ENCODE measurements around the gene SAMD3.
"Not testable (repeated sequence)": the region's sequence is repeated elsewhere in the genome, so short reads cannot be mapped to it uniquely, and the experiment has no call there.

SAMD3 gene

DNA sequence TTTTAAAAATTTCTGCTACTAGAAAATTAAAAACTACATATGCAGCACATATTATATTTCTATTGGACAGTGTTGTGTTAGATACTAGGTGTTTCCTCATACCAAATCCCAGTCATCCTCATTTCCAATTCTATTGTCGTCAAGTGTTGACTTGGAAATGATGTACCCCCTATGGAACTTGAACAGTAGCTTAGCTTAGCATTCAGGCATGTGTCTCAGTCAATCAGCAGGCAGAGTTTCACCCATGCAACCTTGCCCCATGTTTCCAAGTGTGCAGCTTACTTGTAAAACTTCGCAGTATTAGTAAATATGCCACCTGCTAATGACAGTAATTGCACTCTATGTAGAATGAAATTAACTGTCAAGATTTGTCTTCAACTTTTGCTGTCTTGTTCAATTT is 59.5 kb downstream of the SAMD3 start:
- Histone ChIP-seq H3K9ac (ENCODE audit: low read depth, low read length) (no peak overlapping the region), H3K4me3 (ENCODE audit: low read length) (no peak overlapping the region), H3K4me2 (ENCODE audit: low read length) (no peak overlapping the region), H3K9me3 (replicated peaks; ENCODE audit: low read length) (no peaks in the 10 kb centered on the region), H3K36me3 (ENCODE audit: insufficient read depth, low read length) (no peaks in the 10 kb centered on the region), H3K4me1 (ENCODE audit: control insufficient read depth, insufficient read depth, low read length) (no peaks in the 10 kb centered on the region), H3K27me3 (ENCODE audit: control insufficient read depth, insufficient read depth, low read length) (peaks cover 10% of the 10 kb centered on the region)

DNA sequence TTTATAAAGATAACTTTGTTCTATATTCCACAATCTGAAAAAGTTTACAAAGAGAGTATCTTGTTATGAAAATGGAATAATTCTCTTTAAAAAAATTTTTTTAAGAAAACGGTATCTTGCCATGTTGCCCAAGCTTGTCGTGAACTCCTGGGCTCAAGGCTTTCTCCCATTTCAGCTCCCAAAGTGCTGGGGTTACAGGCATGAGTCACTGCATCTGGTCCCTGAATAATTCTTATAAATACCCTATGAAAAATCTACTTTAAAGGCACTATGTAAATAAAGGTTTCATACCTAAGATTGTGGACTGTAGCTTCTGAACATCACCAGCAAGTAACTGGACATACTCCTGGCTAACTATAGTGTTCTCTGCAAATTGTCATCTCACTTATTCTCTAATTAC is 60.3 kb downstream of the SAMD3 start:
- no peak overlapping the region for H3K4me2 ChIP-seq (ENCODE audit: low read length)
- peaks cover 10% of the 10 kb centered on the region for H3K27me3 ChIP-seq (ENCODE audit: control insufficient read depth, insufficient read depth, low read length)
- H3K4me3 ChIP-seq (ENCODE audit: low read length): no peak overlapping the region
- H3K9me3 ChIP-seq (replicated peaks; ENCODE audit: low read length): no peaks in the 10 kb centered on the region
- no peaks in the 10 kb centered on the region for H3K36me3 ChIP-seq (ENCODE audit: insufficient read depth, low read length)
- no peak overlapping the region for H3K9ac ChIP-seq (ENCODE audit: low read depth, low read length)
- H3K4me1 ChIP-seq (ENCODE audit: control insufficient read depth, insufficient read depth, low read length): no peaks in the 10 kb centered on the region

DNA sequence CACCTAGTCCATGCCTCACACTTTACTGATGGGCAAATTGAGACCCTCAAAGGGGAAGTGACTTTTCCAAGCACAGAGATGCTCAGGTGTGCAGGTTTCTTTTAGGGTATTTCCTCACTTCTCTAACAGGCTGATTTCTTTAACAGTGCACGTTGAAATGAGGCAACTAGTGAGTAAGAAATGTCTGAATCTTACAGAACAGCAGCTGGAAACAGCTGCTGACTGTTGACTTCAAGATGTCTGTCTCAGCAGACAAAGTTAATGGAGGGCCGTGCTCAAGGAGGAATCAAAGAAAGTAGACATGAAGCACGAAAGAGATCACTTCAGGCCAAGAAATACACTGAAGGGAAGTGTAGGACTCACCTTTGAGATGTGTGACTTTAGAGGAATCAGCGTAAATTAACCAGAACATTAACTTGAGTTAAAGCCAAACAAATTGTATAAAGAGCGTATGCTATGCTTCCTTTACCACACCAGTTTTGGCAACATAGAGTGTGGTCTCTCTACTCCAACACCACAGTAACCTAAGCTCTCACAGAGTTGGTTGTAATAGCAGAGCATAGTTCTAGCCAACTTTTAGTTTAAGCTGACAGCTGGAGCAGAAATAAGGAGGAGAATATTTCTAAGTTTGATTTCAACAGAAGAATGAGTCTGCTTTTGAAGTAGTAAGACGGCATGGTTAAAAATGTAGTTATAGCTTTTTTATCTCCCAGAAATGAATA is 60.9 kb downstream of the SAMD3 start:
- peaks cover 8% of the 10 kb centered on the region for H3K27me3 ChIP-seq (ENCODE audit: control insufficient read depth, insufficient read depth, low read length)
- H3K4me1 ChIP-seq (ENCODE audit: control insufficient read depth, insufficient read depth, low read length): no peaks in the 10 kb centered on the region
- no peaks in the 10 kb centered on the region for H3K9me3 ChIP-seq (replicated peaks; ENCODE audit: low read length)
- H3K4me2 ChIP-seq (ENCODE audit: low read length): no peak overlapping the region
- no peaks in the 10 kb centered on the region for H3K36me3 ChIP-seq (ENCODE audit: insufficient read depth, low read length)
- no peak overlapping the region for H3K9ac ChIP-seq (ENCODE audit: low read depth, low read length)
- H3K4me3 ChIP-seq (ENCODE audit: low read length): no peak overlapping the region

DNA sequence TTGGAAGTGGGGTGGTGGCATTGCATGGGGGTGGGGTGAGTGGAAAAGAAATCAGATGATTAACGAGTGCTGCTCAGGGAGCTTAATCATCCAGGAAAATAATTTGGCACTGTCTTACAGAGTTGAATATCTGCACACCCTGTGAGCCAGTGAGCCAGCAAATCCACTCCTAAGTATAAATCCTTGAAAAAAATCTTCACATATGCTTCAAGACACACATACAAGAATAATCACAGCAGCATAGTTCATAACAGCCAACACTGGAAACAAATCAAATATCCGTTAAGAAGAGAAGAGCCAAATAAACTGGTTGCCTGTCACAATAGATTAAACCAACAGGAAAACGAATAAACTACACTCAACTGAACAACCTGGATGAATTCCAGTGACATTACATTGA is 62.8 kb downstream of the SAMD3 start:
- Histone ChIP-seq H3K4me2 (ENCODE audit: low read length) (no peak overlapping the region), H3K9me3 (replicated peaks; ENCODE audit: low read length) (no peaks in the 10 kb centered on the region), H3K27me3 (ENCODE audit: control insufficient read depth, insufficient read depth, low read length) (no peaks in the 10 kb centered on the region), H3K4me3 (ENCODE audit: low read length) (no peak overlapping the region), H3K36me3 (ENCODE audit: insufficient read depth, low read length) (no peaks in the 10 kb centered on the region), H3K4me1 (ENCODE audit: control insufficient read depth, insufficient read depth, low read length) (no peaks in the 10 kb centered on the region), H3K9ac (ENCODE audit: low read depth, low read length) (no peak overlapping the region)

DNA sequence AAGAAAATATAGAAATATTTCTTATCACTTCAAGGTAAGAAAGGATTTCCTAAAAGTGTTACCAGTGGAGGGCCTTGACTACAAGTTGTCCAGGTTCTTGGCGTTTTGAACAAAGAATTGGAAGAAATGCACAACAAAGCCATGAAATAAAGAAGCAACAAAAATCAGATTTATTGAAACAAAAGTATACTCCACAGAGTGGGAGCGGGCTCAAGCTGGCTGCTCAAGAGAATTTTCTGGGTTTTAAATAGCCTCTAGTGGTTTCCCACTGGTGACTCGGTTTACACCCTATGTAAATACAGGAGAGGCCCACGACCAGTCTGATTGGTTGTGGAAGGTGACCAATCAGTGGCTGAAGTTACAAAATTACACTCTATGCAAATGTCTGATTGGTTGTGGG is 64.2 kb downstream of the SAMD3 start:
- H3K36me3 ChIP-seq (ENCODE audit: insufficient read depth, low read length): no peaks in the 10 kb centered on the region
- no peak overlapping the region for H3K9ac ChIP-seq (ENCODE audit: low read depth, low read length)
- H3K4me1 ChIP-seq (ENCODE audit: control insufficient read depth, insufficient read depth, low read length): no peaks in the 10 kb centered on the region
- no peaks in the 10 kb centered on the region for H3K27me3 ChIP-seq (ENCODE audit: control insufficient read depth, insufficient read depth, low read length)
- H3K4me3 ChIP-seq (ENCODE audit: low read length): no peak overlapping the region
- no peak overlapping the region for H3K4me2 ChIP-seq (ENCODE audit: low read length)
- no peaks in the 10 kb centered on the region for H3K9me3 ChIP-seq (replicated peaks; ENCODE audit: low read length)

DNA sequence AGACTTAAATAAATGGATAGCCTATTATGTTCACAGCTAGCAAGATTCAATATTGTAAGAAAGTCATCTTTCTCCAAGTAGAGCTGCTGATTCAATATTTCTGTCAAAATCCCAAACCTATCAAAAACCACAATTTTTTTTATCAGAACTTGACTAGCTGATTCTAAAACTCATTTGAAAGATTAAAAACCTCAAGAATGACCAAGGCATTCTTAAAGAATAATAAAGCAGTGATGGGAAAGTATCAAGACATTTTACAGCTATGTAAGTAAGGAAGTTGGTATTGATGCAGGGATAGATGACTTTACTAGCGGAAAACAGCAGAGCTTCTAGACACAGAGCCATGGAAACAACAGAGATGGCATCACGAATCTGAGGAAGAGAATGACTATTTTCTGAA is 64.7 kb downstream of the SAMD3 start:
- H3K36me3 ChIP-seq (ENCODE audit: insufficient read depth, low read length): no peaks in the 10 kb centered on the region
- no peak overlapping the region for H3K9ac ChIP-seq (ENCODE audit: low read depth, low read length)
- H3K4me1 ChIP-seq (ENCODE audit: control insufficient read depth, insufficient read depth, low read length): no peaks in the 10 kb centered on the region
- no peak overlapping the region for H3K4me2 ChIP-seq (ENCODE audit: low read length)
- no peaks in the 10 kb centered on the region for H3K27me3 ChIP-seq (ENCODE audit: control insufficient read depth, insufficient read depth, low read length)
- no peak overlapping the region for H3K4me3 ChIP-seq (ENCODE audit: low read length)
- no peaks in the 10 kb centered on the region for H3K9me3 ChIP-seq (replicated peaks; ENCODE audit: low read length)

DNA sequence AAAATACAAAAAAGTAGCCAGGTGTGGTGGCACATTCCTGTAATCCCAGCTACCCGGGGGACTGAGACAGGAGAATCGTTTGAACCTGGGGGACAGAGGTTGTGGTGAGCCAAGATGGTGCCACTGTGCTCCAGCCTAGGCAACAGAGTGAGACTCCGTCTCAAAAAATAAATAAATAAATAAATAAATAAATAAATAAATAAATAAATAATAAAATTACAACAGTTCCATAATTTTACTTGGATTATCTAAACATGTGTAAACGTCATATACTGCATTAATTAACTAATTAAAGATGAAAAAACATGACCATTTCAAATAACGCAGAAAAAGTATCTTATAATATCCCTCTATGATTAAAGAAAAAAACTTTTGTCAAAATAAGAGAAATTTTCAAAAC is 65.8 kb downstream of the SAMD3 start:
- Histone ChIP-seq H3K27me3 (ENCODE audit: control insufficient read depth, insufficient read depth, low read length) (no peaks in the 10 kb centered on the region), H3K4me2 (ENCODE audit: low read length) (no peak overlapping the region), H3K9ac (ENCODE audit: low read depth, low read length) (no peak overlapping the region), H3K9me3 (replicated peaks; ENCODE audit: low read length) (no peaks in the 10 kb centered on the region), H3K36me3 (ENCODE audit: insufficient read depth, low read length) (no peaks in the 10 kb centered on the region), H3K4me1 (ENCODE audit: control insufficient read depth, insufficient read depth, low read length) (no peaks in the 10 kb centered on the region), H3K4me3 (ENCODE audit: low read length) (no peak overlapping the region)

DNA sequence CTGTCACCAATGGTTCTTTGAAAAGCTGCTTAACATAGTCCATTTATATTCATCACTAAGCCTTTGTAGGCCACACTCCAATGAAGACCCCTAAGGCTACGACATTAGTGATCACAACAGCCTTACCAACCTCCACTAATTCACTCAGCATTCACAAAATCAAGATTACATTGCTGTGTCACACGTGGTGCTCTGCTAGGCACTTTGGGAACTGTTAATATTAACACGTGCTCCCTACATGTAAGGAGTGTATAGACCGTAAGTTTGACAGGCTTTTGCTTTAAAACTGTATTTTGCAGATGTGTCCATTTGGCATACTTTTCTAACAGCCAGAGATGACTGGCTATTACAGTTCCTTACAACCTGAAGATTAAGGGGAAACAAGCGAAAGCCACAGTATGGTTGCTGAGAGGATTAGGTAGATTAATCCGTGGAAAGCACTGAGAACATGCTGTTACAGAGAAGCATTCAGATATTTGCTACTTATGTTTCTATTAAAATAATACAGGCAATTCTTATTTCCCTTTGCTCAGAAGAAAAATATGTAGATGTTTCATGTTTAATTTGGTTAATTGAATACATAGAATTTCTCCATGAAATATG is 69.7 kb downstream of the SAMD3 start:
- no peak overlapping the region for H3K9ac ChIP-seq (ENCODE audit: low read depth, low read length)
- H3K4me2 ChIP-seq (ENCODE audit: low read length): no peak overlapping the region
- H3K9me3 ChIP-seq (replicated peaks; ENCODE audit: low read length): no peaks in the 10 kb centered on the region
- no peaks in the 10 kb centered on the region for H3K36me3 ChIP-seq (ENCODE audit: insufficient read depth, low read length)
- H3K4me3 ChIP-seq (ENCODE audit: low read length): no peak overlapping the region
- no peaks in the 10 kb centered on the region for H3K4me1 ChIP-seq (ENCODE audit: control insufficient read depth, insufficient read depth, low read length)
- no peaks in the 10 kb centered on the region for H3K27me3 ChIP-seq (ENCODE audit: control insufficient read depth, insufficient read depth, low read length)

DNA sequence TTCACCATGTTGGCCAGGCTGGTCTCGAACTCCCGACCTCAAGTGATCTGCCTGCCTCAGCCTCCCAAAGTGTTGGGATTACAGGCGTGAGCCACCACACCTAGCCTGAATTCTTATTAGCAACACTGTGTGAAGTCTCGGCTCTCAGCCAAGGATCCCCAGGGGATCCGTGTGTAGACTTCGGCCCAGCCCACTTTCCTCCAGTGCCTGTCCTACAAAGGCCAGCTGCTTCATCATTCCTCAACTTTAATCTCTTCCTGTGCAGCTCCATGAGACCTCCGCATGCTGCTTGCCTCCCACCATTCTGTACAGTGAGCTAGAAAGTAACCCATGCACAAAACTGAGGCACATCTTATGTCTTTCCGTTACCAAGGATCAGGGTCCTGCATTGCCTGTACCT is 71.8 kb downstream of the SAMD3 start:
- Histone ChIP-seq H3K4me1 (ENCODE audit: control insufficient read depth, insufficient read depth, low read length) (no peaks in the 10 kb centered on the region), H3K36me3 (ENCODE audit: insufficient read depth, low read length) (no peaks in the 10 kb centered on the region), H3K4me2 (ENCODE audit: low read length) (no peak overlapping the region), H3K9ac (ENCODE audit: low read depth, low read length) (no peak overlapping the region), H3K9me3 (replicated peaks; ENCODE audit: low read length) (no peaks in the 10 kb centered on the region), H3K4me3 (ENCODE audit: low read length) (no peak overlapping the region), H3K27me3 (ENCODE audit: control insufficient read depth, insufficient read depth, low read length) (no peaks in the 10 kb centered on the region)

DNA sequence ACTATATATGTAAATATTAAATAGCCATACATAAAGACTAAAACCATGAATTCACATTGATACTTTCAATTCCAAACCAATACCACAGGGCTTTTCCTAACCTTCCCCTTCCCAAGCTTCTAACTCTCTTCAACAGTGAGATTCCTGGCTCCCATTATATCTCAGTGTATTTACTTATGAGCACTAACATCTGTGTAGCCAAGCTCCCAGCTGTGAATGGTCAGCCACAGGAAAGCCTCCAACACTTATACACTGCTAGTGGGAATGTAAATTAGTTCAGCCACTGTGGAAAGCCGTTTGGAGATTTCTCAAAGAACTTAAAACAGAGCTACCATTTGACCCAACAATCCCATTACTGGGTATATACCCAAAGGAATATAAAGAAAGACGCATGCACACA is 73.7 kb downstream of the SAMD3 start:
- H3K4me1 ChIP-seq (ENCODE audit: control insufficient read depth, insufficient read depth, low read length); H3K27me3 ChIP-seq (ENCODE audit: control insufficient read depth, insufficient read depth, low read length); H3K9me3 ChIP-seq (replicated peaks; ENCODE audit: low read length); H3K4me2 ChIP-seq (ENCODE audit: low read length); H3K36me3 ChIP-seq (ENCODE audit: insufficient read depth, low read length); H3K4me3 ChIP-seq (ENCODE audit: low read length); H3K9ac ChIP-seq (ENCODE audit: low read depth, low read length): not testable (repeated sequence)

DNA sequence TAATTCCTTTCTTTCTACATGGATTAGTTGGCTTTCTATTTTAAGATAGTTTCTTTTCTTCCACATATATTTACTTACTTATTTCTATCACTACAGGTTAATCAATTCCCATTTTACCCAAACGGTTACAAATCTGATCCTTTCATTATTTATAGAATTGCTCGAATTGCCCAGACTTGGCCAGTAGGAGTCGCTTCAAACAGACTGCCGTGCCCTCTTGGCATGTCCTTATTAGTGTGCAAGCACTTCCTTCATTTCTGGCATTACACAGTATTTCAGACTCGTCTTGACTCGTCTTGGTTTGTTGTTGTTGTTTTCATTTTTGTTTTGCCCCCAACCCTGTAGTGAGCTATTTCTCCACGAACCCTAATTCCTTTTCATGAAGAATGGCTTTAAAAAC is 74.6 kb downstream of the SAMD3 start:
- no peaks in the 10 kb centered on the region for H3K9me3 ChIP-seq (replicated peaks; ENCODE audit: low read length)

DNA sequence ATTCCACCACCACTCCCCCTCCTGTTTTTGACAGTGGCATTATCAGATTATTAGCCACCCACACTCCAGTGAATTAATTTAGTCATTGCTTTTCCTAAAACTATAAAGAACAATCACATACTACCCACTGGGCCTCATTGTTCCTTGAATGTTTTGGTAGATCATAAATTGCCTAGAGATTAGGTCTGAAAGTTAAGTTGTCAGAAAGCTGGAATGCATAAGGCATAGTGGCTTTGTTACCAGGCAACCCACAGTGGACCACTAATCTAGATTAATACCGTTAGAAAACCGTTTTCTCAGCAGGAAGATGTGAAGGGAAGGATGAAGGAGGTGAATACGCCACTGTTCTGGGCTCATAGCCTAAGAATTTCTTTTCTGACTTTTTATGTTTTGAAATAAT is 75.6 kb downstream of the SAMD3 start:
- Histone ChIP-seq H3K4me1 (ENCODE audit: control insufficient read depth, insufficient read depth, low read length) (no peaks in the 10 kb centered on the region), H3K9me3 (replicated peaks; ENCODE audit: low read length) (no peaks in the 10 kb centered on the region), H3K27me3 (ENCODE audit: control insufficient read depth, insufficient read depth, low read length) (no peaks in the 10 kb centered on the region), H3K9ac (ENCODE audit: low read depth, low read length) (no peak overlapping the region), H3K4me2 (ENCODE audit: low read length) (no peak overlapping the region), H3K36me3 (ENCODE audit: insufficient read depth, low read length) (no peaks in the 10 kb centered on the region), H3K4me3 (ENCODE audit: low read length) (no peak overlapping the region)

More for the DNA sequence above, 74.6 kb downstream of the SAMD3 start:
- no peak overlapping the region for H3K9ac ChIP-seq (ENCODE audit: low read depth, low read length)
- H3K4me2 ChIP-seq (ENCODE audit: low read length): no peak overlapping the region
- no peaks in the 10 kb centered on the region for H3K36me3 ChIP-seq (ENCODE audit: insufficient read depth, low read length)
- no peak overlapping the region for H3K4me3 ChIP-seq (ENCODE audit: low read length)
- no peaks in the 10 kb centered on the region for H3K27me3 ChIP-seq (ENCODE audit: control insufficient read depth, insufficient read depth, low read length)
- H3K4me1 ChIP-seq (ENCODE audit: control insufficient read depth, insufficient read depth, low read length): no peaks in the 10 kb centered on the region

Measured in skeletal muscle satellite cell (primary cell).